GM19395 (cell line): Measurements from ENCODE around the gene SEMA6B.
"Not testable (repeated sequence)": the region's sequence is repeated elsewhere in the genome, so short reads cannot be mapped to it uniquely, and the experiment has no call there.

Experiments
- ATAC-seq: cut with Tn5 transposase; IDR thresholded peaks from one replicate; pipeline ENCODE4 v1.9.1; 2021; ENCODE audit warnings: mild to moderate bottlenecking, moderate library complexity; ENCODE audit not compliant: unreplicated experiment

SEMA6B gene

GRCh38 chr19:4559569-4559968 is at the start of gene SEMA6B:
Gene SEMA6B, minus strand, starts transcription at chr19:4559684. Its CDS starts 1,227 bp downstream, at chr19:4558457.
- ATAC-seq: no peak

DNA sequence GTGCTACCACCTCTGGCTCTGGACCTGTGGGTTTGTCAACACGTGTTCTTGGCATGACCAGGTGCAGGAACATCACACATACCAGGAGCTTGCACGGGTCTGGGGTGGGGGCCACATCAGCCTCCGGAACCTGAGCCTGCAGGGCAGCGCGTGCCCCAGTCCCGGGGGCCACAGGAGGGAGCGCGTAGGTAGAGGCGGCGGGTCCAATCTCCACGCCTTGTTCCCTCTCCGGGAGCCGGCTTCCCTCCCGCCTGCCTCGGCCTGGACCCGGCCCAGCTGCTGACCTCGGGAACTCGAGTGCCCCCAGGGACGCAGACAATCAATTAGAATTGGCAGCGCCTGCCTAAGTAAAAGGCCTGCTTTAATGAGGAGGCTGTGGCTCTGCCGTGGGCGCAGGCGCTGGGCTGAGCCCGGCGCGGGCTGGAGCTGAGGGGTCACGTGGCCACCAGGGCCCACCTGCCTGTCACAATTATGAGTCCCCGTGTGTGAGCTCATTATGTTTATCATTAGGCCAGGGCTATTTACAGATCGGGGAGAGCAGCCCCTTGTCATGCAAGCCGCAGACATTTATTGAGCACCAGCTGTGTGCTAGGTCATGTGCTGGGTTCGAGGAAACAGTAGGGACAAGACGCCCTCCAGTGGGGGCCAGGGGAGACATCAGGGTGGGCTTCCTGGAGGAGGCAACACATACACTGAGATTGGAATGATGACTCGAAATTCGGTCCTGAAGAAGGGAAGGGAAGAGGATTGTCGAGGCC is 47.6 kb upstream of the SEMA6B start:
- no peak for ATAC-seq

GRCh38 chr19:4606181-4606580 is 46.7 kb upstream of the SEMA6B start:
- no peak for ATAC-seq

GRCh38 chr19:4604912-4605311 is 45.4 kb upstream of the SEMA6B start:
- ATAC-seq: no peak

DNA sequence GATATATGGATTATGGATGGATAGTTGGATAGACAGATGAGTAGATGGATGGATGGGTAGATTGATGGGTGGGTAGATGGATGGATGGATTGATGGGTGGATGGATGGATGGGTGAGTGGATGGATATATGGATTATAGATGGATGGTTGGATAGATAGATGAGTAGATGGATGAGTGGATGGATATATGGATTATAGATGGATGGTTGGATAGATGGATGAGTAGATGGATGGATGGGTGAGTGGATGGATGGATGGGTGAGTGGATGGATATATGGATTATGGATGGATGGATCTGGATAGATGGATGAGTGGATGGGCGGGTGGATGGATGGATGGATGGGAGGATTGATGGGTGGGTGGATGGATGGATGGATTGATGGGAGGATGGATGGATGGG is 43.4 kb upstream of the SEMA6B start:
- ATAC-seq: no peak

- no peak for ATAC-seq
These were observed 42.8 kb upstream of the SEMA6B start for GRCh38 chr19:4602173-4602788.

DNA sequence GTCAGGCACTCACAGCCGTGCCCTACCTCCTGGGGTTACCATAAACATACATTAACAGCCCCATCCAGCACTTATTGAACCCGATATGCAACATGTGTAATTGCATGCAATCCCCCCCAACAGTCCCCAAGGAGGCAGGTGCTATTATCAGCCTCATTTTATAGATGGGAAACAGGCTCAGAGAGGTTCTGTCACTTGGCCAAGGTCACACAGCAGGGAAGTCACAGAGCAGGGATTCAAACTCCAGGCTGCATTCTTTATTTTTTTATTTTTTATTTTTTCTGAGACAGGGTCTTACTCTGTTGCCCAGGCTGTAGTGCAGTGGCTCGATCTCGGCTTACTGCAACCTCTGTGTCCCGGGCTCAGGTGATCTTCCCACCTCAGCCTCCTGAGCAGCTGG is 41.4 kb upstream of the SEMA6B start:
- no peak for ATAC-seq

DNA sequence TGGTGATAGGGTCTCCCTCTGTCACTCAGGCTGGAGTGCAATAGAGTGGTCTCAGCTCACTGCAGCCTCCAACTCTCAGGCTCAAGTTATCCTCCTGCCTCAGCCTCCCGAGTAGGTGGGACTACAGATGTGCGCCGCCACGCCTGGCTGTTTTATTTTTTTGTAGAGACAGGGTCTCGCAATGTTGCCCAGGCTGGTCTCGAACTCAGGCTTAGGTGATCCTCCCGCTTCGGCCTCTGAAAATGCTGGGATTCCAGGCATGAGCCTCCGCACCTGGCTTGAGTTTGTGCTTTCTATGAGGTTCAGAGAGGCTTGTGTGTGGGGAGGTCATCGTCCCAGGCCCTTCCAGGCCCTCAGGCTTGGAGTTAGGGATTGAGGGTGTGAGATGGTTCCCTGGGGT is 40.6 kb upstream of the SEMA6B start:
- ATAC-seq: no peak

- ATAC-seq: no peak
These were observed 39.2 kb upstream of the SEMA6B start for GRCh38 chr19:4598712-4599111.

DNA sequence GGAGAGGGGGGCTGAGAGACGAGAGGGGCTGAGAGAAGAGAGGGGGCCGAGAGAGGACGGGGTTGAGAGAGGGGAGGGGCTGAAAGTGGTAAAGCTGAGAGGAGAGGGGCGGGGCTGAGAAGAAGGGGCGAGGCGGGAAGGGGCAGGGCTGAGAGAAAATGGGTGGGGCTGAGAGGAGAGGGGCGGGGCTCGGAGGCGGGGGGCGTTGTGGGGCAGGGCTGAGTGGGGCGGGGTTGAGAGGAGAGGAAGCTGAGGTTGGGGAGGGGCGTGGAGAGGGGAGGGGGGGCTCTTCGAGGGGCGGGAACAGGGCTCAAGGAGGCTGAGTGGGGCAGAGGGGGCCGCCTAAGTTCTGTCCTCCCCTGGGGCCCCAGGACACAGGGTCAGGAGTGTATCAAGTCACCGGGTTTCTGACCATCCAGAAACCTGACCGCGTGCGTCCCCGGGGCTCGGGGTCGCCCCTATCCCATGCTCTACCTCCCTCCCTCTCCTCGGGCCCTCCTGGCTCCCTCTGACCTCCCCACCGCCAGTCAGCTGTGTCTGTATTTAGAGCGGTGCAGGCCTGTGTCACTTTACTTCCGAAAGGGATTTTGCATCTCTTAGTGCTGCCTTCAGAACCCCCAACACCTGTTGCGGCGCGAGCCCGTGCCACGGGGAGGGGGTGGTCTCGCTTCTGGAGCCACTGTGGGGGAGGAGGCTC is 38.6 kb upstream of the SEMA6B start:
- no peak for ATAC-seq

DNA sequence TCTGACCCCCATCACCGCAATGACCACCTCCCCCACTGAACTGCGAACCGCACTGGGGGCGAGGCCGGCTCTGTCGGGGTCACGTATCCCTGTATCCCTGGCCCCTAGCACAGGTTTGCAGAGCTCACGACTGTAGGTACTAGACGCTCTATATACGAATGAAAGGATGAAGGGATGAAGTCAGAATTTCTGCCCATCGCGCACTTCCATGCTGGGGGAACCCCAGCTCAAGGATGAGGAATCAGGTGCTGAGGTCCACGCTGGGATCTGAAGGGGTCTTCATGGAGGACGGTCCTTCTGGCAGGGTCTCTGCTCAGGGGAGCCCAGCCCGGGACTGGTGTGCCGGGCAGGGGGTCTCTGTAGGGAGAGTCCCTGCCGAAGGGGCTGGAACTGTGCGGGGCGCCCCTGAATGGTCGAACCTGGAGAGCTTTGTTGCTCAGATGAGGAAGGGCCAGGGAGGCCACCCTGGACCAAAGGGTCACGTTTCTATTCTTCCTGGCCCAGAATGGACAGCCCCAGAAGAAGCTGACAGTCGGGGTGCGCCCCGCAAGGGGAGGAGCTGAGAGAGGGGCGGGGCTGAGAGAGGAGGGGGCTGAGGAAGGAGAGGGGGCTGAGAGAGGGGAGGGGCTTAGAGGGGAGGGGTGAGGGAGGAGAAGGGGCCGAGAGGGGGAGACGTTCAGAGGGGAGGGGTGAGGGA is 37.9 kb upstream of the SEMA6B start:
- ATAC-seq: no peak

GRCh38 chr19:4596033-4596904 is 36.8 kb upstream of the SEMA6B start:
- ATAC-seq: no peak

GRCh38 chr19:4595158-4595557 is 35.7 kb upstream of the SEMA6B start:
- ATAC-seq: not testable (repeated sequence)

DNA sequence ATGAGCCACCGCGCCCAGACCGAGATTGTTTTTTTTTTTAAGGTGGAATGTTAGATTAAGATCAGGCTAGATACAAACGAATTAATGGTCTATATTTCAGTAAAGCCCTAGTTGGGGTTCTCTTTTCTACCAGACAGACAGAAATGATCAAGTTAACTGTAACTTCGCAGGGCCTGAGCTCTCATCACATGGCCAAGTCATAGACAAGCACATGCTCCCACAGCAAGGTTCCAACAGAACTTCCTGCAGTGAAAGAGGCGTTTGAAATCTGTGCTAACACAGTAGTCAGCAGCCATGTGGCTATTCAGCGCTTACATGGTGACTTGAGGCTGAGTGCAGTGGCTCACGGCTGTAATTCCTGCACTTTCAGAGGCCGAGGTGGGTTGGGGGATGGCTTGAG is 34.7 kb upstream of the SEMA6B start:
- no peak for ATAC-seq

DNA sequence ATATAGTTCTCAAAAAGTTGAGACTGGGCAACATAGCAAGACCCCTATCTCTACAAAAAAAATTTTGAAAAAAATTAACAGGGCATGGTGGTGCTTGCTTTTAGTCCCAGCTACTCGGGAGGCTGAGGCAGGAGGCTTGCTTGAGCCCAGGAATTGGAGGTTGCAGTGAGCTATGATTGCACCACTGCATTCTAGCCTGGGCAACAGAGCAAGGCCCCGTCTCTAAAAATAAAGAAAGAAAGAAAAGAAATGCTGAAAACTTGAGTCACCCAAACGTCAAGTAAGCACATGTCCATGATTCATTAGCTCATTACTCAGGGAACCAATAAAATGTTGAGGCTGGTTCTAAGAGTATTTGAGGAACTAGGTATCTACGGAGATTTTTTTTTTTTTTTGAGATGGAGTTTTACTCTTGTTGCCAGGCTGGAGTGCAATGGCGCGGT is 33.9 kb upstream of the SEMA6B start:
- no peak for ATAC-seq

DNA sequence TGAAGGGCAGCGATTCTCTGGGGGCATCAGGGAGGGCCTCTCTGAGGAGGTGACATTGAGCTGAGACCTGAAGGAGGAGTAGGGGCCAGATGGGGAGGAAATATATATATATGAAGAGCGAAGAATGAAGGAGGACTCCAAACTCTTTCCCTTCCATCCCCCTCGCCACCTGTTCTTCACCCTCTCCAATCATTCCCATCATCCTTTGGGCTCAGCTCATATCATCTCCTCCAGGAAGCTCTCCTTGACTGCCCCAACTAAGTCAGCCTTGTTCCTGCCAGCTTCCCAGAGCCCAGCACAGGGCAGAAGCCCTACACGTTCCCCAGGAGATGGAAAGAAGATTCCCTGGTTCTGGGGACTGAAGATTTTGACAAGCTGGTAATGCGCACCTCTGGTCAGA is 33.0 kb upstream of the SEMA6B start:
- no peak for ATAC-seq

GRCh38 chr19:4591320-4591719 is 31.8 kb upstream of the SEMA6B start:
- no peak for ATAC-seq

DNA sequence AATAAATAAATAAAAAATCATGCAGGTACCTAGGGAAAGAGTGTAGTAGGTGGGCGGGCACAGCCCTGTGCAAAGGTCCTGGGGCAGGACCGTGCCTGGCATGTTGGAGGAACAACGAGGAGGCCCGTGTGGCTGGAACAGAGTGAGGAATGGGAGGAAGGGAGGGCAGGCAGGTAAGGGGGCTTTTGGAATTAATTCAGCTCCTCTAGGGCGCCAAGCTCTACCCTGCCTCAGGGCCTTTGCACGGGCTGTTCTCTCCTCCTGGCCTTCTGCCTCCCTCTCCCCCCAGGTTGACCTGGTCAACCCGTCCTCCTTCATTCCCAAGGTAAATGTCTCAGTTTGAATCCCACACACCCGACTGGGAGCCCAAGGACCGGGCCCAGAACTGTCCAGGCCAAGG is 31.1 kb upstream of the SEMA6B start:
- ATAC-seq: no peak

DNA sequence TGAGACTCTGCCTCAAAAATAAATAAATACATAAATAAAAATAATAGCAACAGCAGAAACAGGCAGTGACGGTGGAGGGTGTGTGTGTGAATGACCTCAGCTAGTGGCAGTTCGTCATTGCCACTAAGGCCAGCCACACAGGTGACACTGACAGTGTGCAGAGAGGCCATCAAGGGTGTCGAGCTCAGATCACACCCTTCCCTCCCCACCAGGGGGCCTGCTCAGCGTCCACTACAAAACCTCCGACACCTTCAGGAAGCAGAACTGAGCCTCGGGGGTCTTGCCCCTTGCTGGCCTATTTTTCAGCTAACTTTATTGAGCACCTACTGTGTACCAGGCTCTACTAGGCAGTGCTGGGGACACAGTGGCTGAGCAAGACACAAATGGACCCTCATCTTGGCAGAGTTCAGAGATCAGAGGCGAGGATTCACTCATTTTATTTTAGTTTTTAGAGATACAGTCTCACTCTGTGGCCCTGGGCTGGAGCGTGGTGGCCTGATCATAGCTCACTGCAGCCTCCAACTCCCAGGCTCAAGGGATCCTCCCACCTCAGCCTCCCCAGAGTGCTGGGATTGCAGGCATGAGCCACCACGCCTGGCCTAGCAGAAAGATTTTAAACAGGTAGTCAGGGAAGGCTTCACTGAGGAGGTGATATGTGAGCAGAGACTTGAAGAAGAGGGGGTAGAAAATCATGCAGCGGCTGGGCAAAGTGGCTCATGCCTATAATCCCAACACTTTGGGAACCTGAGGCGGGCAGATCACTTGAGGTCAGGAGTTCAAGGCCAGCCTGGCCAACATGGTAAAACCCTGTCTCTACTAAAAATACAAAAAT is 30.3 kb upstream of the SEMA6B start:
- no peak for ATAC-seq
